ENCODE results near the gene OR10H5.

- TF ChIP-seq CTCF (conservative IDR thresholded peaks at IDR 0.05 in 1 of 2, IDR thresholded peaks at IDR 0.05 in 1 of 2; ENCODE audit: extremely low read depth in 1 of 2, insufficient read depth in 1 of 2, low read depth in 1 of 2, low read length in 2 of 2) (no peak), EZH2 (IDR thresholded peaks at IDR 0.05; ENCODE audit: borderline replicate concordance, low read length) (no peak)
These were observed 49.7 kb upstream of the OR10H5 start, which contains the start of gene OR10H3 for GRCh38 chr19:15737722-15738121.
